Endodermal cell (in vitro differentiated cells): ENCODE measurements around the gene ENG. TPM values are rescaled to one million over a fixed set of nuclear protein-coding genes. Genes with fewer than 3 reads are reported as not detected.

Source experiments
- DNase-seq: peaks from one replicate; pipeline ENCODE4 v3.0.0-alpha.2; 2017
- H3K27ac ChIP-seq: 2 replicates; pipeline ENCODE4 v1.5.1; 2013; ENCODE audit warnings: mild to moderate bottlenecking, low read depth, low read length, moderate library complexity
- H3K27me3 ChIP-seq: 2 replicates; pipeline ENCODE4 v1.6.1; 2013; ENCODE audit warnings: mild to moderate bottlenecking, low read length, moderate library complexity; ENCODE audit not compliant: insufficient read depth, control insufficient read depth, poor library complexity, severe bottlenecking
- H3K36me3 ChIP-seq: 2 replicates; pipeline ENCODE4 v1.7.0; 2013; ENCODE audit warnings: mild to moderate bottlenecking, low read length, moderate library complexity; ENCODE audit not compliant: control insufficient read depth, insufficient read depth
- H3K4me1 ChIP-seq: one replicate; pipeline ENCODE4 v1.7.0; 2013; ENCODE audit warnings: low read length; ENCODE audit not compliant: control insufficient read depth, insufficient read depth
- H3K4me3 ChIP-seq: 2 replicates; pipeline ENCODE4 v1.5.1; 2013; ENCODE audit warnings: mild to moderate bottlenecking, low read length, moderate library complexity
- H3K9ac ChIP-seq: 2 replicates; pipeline ENCODE4 v1.6.1; 2013; ENCODE audit warnings: mild to moderate bottlenecking, low read length, moderate library complexity; ENCODE audit not compliant: poor library complexity, severe bottlenecking; ENCODE audit errors: extremely low read depth
- H3K9me3 ChIP-seq: 2 replicates; pipeline ENCODE4 v1.6.1; 2013; ENCODE audit warnings: mild to moderate bottlenecking, low read length, moderate library complexity; ENCODE audit not compliant: control insufficient read depth
- H3K27ac Mint-ChIP-seq: 2 replicates; pipeline ENCODE4 v1.8.0; 2020; ENCODE audit warnings: mixed read lengths
- H3K27me3 Mint-ChIP-seq: 2 replicates; pipeline ENCODE4 v1.8.0; 2021; ENCODE audit warnings: mild to moderate bottlenecking, mixed read lengths; ENCODE audit not compliant: insufficient read depth
- H3K36me3 Mint-ChIP-seq: 2 replicates; pipeline ENCODE4 v1.8.0; 2020; ENCODE audit warnings: low read depth, mixed read lengths
- H3K4me1 Mint-ChIP-seq: 2 replicates; pipeline ENCODE4 v1.8.0; 2020; ENCODE audit warnings: mixed read lengths
- H3K4me3 Mint-ChIP-seq: 2 replicates; pipeline ENCODE4 v1.8.0; 2020; ENCODE audit warnings: mild to moderate bottlenecking, moderate library complexity, mixed read lengths
- H3K9me3 Mint-ChIP-seq: 2 replicates; pipeline ENCODE4 v1.8.0; 2020; ENCODE audit warnings: mild to moderate bottlenecking, mixed read lengths
- WGBS, 2 experiments: methylation state at CpG; one replicate each; pipeline versions ENCODE4 v1.1.5 to v1.1.7; 2013; ENCODE audit warnings: missing lambda C conversion rate in 2 of 2, mixed read lengths in 1 of 2; ENCODE audit not compliant: insufficient coverage in 1 of 2, insufficient read length in 1 of 2; 5-methylcytosine and 5-hydroxymethylcytosine counted together
- total RNA-seq, 2 donors: library from RNA; stranded (reverse); fragmentation: NEBNext Ultra II Directional in 1 of 2; extraction: Animal tissue kit (Norgen Biotek cat#: 25700) in 1 of 2; gene quantifications; 2 replicates in 1 of 2; 3 replicates in 1 of 2; pipeline ENCODE4 v1.2.1, GENCODE V29; 2021
- TF ChIP-seq, protein P1 (sequence below): fragments of 200-600 bp; sonication (generic); conservative IDR thresholded peaks from 2 replicates; pipeline ENCODE4 v1.5.0; 2021; ENCODE audit warnings: antibody characterized with exemption, mild to moderate bottlenecking

ENG gene
- total RNA-seq, 2 donors from 2014 or later = 2.2 to 2.4 TPM

DNA sequence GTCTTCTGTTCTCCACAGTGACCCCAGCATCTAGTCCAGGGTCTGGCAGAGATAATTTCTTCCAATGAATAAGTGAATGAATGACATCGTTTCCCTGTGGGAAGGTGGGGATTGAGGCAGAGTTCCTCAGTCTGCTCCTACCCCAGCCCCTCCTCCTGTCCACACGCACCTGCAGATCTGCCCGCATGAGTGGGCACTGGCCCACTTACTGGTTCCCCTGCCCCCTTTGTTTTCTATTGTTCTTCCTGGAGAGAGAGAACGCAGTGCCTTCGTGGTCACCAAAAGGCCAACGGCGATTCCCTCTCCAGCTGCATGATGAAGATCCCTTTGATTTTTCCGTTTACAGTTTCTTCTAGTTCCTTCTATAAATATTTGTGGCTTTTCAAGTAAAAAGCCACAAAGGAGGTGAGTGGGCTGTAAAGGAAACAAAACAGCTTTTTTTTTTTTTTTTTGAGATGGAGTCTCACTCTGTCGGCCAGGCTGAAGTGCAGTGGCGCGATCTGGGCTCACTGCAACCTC, 57.5 kb downstream of the ENG start:
- H3K36me3 ChIP-seq = peaks cover 13% of the 10 kb centered on the region
- 94% methylated on average over 8 to 11 of the region's 11 CpGs for WGBS, 2 experiments
- TF ChIP-seq, protein P1, sequence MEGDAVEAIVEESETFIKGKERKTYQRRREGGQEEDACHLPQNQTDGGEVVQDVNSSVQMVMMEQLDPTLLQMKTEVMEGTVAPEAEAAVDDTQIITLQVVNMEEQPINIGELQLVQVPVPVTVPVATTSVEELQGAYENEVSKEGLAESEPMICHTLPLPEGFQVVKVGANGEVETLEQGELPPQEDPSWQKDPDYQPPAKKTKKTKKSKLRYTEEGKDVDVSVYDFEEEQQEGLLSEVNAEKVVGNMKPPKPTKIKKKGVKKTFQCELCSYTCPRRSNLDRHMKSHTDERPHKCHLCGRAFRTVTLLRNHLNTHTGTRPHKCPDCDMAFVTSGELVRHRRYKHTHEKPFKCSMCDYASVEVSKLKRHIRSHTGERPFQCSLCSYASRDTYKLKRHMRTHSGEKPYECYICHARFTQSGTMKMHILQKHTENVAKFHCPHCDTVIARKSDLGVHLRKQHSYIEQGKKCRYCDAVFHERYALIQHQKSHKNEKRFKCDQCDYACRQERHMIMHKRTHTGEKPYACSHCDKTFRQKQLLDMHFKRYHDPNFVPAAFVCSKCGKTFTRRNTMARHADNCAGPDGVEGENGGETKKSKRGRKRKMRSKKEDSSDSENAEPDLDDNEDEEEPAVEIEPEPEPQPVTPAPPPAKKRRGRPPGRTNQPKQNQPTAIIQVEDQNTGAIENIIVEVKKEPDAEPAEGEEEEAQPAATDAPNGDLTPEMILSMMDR = no peak
- Mint-ChIP-seq H3K9me3 (no peaks in the 10 kb centered on the region), H3K4me3 (no peak overlapping the region), H3K4me1 (peaks cover 5% of the 10 kb centered on the region), H3K36me3 (peaks cover 7% of the 10 kb centered on the region), H3K27ac (no peak overlapping the region), H3K27me3 (peaks cover 2% of the 10 kb centered on the region)
- H3K9me3 ChIP-seq = no peaks in the 10 kb centered on the region
- no peak overlapping the region for H3K27ac ChIP-seq
- H3K4me3 ChIP-seq = no peak overlapping the region
- no peak overlapping the region for H3K9ac ChIP-seq
- H3K4me1 ChIP-seq = peaks cover 5% of the 10 kb centered on the region
- no peak for DNase-seq
- H3K27me3 ChIP-seq = no peaks in the 10 kb centered on the region

DNA sequence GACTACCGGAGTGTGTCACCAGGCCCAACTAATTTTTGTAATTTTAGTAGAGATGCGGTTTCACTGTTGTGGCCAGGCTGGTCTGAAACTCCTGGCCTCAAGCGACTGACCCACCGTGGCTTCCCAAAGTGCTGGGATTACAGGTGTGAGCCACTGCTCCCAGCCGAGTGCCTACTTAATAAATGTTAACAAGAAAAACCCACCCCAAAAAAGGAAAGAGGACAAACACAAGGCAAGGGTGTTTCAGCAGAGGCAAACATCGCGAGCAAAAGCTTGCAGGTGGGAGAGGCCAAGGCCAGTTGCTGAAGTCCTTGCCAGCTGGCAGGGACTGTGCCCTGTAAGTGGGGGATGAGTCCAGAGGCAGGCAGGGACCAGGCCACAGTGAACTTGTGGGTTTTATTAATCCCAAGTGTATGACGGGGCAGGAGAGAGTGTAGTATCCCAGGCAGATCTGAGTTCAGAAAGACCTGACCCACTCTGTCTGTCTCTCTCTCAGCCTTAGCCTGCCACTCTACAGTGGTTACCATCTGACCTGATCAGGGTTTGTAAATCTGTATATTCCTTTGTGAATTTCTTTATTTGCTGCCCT, 58.1 kb downstream of the ENG start:
- no peak overlapping the region for H3K27ac ChIP-seq
- H3K4me3 ChIP-seq = no peak overlapping the region
- Mint-ChIP-seq H3K4me1 (peaks cover 5% of the 10 kb centered on the region), H3K27ac (no peak overlapping the region), H3K4me3 (no peak overlapping the region), H3K27me3 (peaks cover 2% of the 10 kb centered on the region), H3K9me3 (no peaks in the 10 kb centered on the region), H3K36me3 (peaks cover 9% of the 10 kb centered on the region)
- TF ChIP-seq, protein P1 = no peak
- H3K9ac ChIP-seq = no peak overlapping the region
- DNase-seq = no peak
- peaks cover 5% of the 10 kb centered on the region for H3K4me1 ChIP-seq
- WGBS, 2 experiments = 83 to 93% methylated on average over 5 to 8 of the region's 8 CpGs
- H3K9me3 ChIP-seq = no peaks in the 10 kb centered on the region
- H3K27me3 ChIP-seq = no peaks in the 10 kb centered on the region
- peaks cover 18% of the 10 kb centered on the region for H3K36me3 ChIP-seq

DNA sequence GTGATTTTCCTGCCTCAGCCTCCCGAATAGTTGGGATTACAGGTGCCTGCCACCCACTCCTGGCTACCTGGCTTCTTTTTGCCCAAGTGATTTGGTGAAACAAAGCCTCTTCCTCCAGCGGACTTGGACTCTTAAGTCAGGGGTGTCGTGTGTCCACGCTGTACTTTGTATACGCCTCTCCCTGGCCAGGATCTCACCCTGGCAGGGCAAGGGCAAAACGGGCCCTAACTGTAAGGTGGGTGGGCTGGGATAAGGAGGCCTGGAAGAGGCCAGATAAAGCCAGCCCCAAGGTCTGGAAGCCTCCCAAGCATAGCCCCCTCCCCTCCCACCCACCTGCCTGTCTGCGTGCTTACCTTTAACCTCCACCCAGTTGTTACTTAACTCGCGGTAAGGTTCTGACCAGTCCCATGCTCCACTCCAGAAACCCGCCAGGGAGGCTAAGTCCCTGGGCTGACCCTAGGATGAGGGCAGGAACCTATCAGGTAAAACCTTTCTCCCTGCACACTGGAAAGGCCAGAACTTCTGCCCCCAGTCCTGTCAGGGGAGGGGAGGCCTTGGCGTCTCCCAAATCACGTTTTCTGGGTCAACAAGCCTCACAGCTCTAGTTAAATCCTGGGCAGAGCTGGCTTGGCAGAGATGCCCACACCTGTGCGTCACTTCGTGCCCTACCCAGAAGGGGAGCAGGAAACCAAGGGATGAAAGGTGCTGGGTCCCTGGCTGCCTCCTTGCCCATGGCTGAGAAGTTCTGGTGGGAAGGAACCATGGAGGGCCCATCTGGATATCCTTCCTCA, 60.3 kb downstream of the ENG start:
- Mint-ChIP-seq H3K27ac (no peak overlapping the region), H3K4me1 (peaks cover 5% of the 10 kb centered on the region), H3K36me3 (peaks cover 26% of the 10 kb centered on the region), H3K9me3 (no peaks in the 10 kb centered on the region), H3K4me3 (no peak overlapping the region), H3K27me3 (peaks cover 2% of the 10 kb centered on the region)
- DNase-seq = no peak
- Histone ChIP-seq H3K27me3 (no peaks in the 10 kb centered on the region), H3K4me3 (no peak overlapping the region), H3K4me1 (peaks cover 5% of the 10 kb centered on the region), H3K9ac (no peak overlapping the region), H3K27ac (no peak overlapping the region), H3K9me3 (no peaks in the 10 kb centered on the region), H3K36me3 (peaks cover 39% of the 10 kb centered on the region)
- WGBS, 2 experiments = 90 to 95% methylated on average over 8 to 14 of the region's 14 CpGs
- TF ChIP-seq, protein P1 = no peak
